Measurements from ENCODE around the gene ARMC5.
A peak's percentile ranks its signal among the peaks of the same experiment; 100 is the strongest.

GRCh38 chr16:31458073-31458843 is 1.0 kb upstream of the ARMC5 start:
- TF ChIP-seq EZH2 (optimal IDR thresholded peaks at IDR 0.05; ENCODE audit: low read depth, low read length) (no peak), CTCF (IDR thresholded peaks at IDR 0.05; ENCODE audit: low read length) (peak; percentile 44)
